ENCODE data around the gene SCAMP4. TPM values are rescaled to one million over a fixed set of nuclear protein-coding genes. Genes with fewer than 3 reads are reported as not detected.
A peak's percentile ranks its signal among the peaks of the same experiment; 100 is the strongest.

The SCAMP4 gene
- total RNA-seq, 1 experiment from 2014 or later: 81.3 TPM

GRCh38 chr19:1859331-1859781 lies 45.8 kb upstream of the SCAMP4 start (continued):
- TF ChIP-seq USF1 (CRISPR knock-in tag; IDR thresholded peaks at IDR 0.05): no peak
- TF ChIP-seq PRRX2 (CRISPR knock-in tag; IDR thresholded peaks at IDR 0.05): no peak
- no peak for TF ChIP-seq ZNF396 (CRISPR knock-in tag; IDR thresholded peaks at IDR 0.05; ENCODE audit: borderline replicate concordance)
- TF ChIP-seq, protein P1, sequence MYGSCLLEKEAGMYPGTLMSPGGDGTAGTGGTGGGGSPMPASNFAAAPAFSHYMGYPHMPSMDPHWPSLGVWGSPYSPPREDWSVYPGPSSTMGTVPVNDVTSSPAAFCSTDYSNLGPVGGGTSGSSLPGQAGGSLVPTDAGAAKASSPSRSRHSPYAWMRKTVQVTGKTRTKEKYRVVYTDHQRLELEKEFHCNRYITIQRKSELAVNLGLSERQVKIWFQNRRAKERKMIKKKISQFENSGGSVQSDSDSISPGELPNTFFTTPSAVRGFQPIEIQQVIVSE (CRISPR knock-in tag; IDR thresholded peaks at IDR 0.05; ENCODE audit: borderline replicate concordance): no peak
- no peak for TF ChIP-seq KAT7 (CRISPR knock-in tag; IDR thresholded peaks at IDR 0.05; ENCODE audit: borderline replicate concordance)

DNA sequence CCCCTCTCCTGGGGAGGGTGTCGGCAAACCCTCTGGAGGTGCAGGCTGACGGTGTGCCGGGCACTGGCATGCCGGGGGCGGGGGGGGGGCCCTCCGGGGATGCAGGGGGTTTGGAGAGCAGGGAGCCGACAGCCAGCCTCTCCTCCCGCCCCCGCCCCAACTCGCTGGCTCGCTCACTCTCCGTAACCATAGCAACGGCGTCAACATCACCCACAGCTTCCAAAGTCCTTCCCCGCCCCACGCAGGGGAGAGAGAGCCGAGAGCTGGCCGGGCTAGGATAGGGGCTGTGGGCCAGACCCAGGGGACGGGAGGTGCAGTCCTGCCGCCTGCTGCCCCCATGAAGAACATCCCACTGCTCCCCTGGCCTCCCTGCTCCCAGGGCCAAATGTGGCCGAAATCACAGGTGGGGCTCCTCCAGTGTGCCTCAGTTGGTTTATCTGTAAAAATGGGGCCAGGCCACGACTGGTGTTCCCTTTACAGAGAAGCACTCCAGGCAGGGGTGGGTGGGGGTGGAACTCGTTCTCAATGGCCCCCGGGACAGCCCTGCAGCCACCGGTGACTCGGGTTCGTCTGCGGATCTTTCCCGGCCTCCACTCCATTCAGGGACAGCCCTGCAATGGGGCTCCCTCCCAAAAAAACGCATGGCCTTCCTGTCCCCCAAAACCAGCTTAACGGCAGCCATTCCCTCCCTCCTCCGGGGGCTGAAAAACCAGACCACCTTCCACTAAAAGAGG lies 45.0 kb upstream of the SCAMP4 start:
- ATAC-seq (no peak), DNase-seq (ENCODE audit: low spot score) (peak; percentile 48)
- Mint-ChIP-seq H3K9me3 (no peaks in the 10 kb centered on the region), H3K27me3 (ENCODE audit: low read depth) (peaks cover 11% of the 10 kb centered on the region), H3K4me1 (peaks cover 33% of the 10 kb centered on the region), H3K27ac (no peak overlapping the region), H3K36me3 (no peaks in the 10 kb centered on the region), H3K4me3 (peak overlapping the region; percentile 84)
- TF ChIP-seq, protein P2, sequence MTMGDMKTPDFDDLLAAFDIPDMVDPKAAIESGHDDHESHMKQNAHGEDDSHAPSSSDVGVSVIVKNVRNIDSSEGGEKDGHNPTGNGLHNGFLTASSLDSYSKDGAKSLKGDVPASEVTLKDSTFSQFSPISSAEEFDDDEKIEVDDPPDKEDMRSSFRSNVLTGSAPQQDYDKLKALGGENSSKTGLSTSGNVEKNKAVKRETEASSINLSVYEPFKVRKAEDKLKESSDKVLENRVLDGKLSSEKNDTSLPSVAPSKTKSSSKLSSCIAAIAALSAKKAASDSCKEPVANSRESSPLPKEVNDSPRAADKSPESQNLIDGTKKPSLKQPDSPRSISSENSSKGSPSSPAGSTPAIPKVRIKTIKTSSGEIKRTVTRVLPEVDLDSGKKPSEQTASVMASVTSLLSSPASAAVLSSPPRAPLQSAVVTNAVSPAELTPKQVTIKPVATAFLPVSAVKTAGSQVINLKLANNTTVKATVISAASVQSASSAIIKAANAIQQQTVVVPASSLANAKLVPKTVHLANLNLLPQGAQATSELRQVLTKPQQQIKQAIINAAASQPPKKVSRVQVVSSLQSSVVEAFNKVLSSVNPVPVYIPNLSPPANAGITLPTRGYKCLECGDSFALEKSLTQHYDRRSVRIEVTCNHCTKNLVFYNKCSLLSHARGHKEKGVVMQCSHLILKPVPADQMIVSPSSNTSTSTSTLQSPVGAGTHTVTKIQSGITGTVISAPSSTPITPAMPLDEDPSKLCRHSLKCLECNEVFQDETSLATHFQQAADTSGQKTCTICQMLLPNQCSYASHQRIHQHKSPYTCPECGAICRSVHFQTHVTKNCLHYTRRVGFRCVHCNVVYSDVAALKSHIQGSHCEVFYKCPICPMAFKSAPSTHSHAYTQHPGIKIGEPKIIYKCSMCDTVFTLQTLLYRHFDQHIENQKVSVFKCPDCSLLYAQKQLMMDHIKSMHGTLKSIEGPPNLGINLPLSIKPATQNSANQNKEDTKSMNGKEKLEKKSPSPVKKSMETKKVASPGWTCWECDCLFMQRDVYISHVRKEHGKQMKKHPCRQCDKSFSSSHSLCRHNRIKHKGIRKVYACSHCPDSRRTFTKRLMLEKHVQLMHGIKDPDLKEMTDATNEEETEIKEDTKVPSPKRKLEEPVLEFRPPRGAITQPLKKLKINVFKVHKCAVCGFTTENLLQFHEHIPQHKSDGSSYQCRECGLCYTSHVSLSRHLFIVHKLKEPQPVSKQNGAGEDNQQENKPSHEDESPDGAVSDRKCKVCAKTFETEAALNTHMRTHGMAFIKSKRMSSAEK (CRISPR knock-in tag; IDR thresholded peaks at IDR 0.05; ENCODE audit: borderline replicate concordance): no peak
- TF ChIP-seq, protein P1 (CRISPR knock-in tag; IDR thresholded peaks at IDR 0.05; ENCODE audit: borderline replicate concordance): no peak
- no peak for TF ChIP-seq SP1 (CRISPR knock-in tag; conservative IDR thresholded peaks at IDR 0.05)
- no peak for TF ChIP-seq ZNF423 (CRISPR knock-in tag; IDR thresholded peaks at IDR 0.05)
- TF ChIP-seq FOXK1 (CRISPR knock-in tag; IDR thresholded peaks at IDR 0.05): no peak
- TF ChIP-seq NR3C1 (CRISPR knock-in tag; conservative IDR thresholded peaks at IDR 0.05; ENCODE audit: low read depth): no peak
- no peak for TF ChIP-seq KAT7 (CRISPR knock-in tag; IDR thresholded peaks at IDR 0.05; ENCODE audit: borderline replicate concordance)
- TF ChIP-seq ESRRA (CRISPR knock-in tag; IDR thresholded peaks at IDR 0.05; ENCODE audit: borderline replicate concordance): no peak
- TF ChIP-seq CREM (CRISPR knock-in tag; IDR thresholded peaks at IDR 0.05): no peak
- TF ChIP-seq, protein P3, sequence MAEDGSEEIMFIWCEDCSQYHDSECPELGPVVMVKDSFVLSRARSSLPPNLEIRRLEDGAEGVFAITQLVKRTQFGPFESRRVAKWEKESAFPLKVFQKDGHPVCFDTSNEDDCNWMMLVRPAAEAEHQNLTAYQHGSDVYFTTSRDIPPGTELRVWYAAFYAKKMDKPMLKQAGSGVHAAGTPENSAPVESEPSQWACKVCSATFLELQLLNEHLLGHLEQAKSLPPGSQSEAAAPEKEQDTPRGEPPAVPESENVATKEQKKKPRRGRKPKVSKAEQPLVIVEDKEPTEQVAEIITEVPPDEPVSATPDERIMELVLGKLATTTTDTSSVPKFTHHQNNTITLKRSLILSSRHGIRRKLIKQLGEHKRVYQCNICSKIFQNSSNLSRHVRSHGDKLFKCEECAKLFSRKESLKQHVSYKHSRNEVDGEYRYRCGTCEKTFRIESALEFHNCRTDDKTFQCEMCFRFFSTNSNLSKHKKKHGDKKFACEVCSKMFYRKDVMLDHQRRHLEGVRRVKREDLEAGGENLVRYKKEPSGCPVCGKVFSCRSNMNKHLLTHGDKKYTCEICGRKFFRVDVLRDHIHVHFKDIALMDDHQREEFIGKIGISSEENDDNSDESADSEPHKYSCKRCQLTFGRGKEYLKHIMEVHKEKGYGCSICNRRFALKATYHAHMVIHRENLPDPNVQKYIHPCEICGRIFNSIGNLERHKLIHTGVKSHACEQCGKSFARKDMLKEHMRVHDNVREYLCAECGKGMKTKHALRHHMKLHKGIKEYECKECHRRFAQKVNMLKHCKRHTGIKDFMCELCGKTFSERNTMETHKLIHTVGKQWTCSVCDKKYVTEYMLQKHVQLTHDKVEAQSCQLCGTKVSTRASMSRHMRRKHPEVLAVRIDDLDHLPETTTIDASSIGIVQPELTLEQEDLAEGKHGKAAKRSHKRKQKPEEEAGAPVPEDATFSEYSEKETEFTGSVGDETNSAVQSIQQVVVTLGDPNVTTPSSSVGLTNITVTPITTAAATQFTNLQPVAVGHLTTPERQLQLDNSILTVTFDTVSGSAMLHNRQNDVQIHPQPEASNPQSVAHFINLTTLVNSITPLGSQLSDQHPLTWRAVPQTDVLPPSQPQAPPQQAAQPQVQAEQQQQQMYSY (CRISPR knock-in tag; IDR thresholded peaks at IDR 0.05): no peak
- TF ChIP-seq CBFB (CRISPR knock-in tag; IDR thresholded peaks at IDR 0.05; ENCODE audit: low read depth): no peak
- ChIA-PET CTCF (interaction anchor here (1.1 kb wide), 1 partner anchor 11 kb away, joined by 4 read pairs; the partner anchor contains the start of gene REXO1), POLR2A (no interaction called here)
